SK-MEL-5 (cell line): ENCODE results near the gene RORB. TPM values are rescaled to one million over a fixed set of nuclear protein-coding genes. Genes with fewer than 3 reads are reported as not detected.

Experiments
- DNase-seq: peaks from one replicate; pipeline ENCODE4 v3.0.0-alpha.2; 2016; ENCODE audit warnings: low read depth, low spot score
- in situ Hi-C: cut with HindIII; loops from 2 replicates; pipeline ENCODE4 v1.10.0; 2016; ENCODE audit warnings: low sequenced_read_pairs, high pct_unique_total_duplicates, low pct_unique_long_range_greater_than_20kb
- total RNA-seq: library from RNA; depleted of rRNA; stranded (reverse); fragments of >200 nt; shearing (Covaris generic); gene quantifications from 2 replicates; pipeline ENCODE4 v1.2.3, GENCODE V29; 2014

The RORB gene
- total RNA-seq, 1 experiment from 2014 or later = not detected

DNA sequence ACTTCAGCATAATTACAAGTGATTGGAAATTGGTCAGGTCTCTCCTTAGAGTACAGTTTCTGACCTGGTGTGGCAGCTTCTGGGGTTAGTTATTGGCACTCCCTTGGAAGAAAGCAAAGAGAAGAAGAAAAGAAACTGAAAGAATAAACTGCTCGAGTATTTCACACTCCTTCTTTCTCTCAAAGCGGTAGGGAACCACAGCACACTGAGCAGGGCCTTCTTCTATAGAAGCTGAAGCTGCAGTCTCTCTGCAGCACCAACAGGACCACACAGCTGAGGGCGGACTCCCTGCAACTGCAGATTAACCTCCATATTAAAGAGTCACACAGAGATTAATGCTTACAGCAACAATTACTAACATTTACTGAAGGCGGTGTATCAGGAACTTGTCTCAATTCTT is 238.6 kb downstream of the RORB start:
- no peak for DNase-seq
- in situ Hi-C loops = no loop called here

DNA sequence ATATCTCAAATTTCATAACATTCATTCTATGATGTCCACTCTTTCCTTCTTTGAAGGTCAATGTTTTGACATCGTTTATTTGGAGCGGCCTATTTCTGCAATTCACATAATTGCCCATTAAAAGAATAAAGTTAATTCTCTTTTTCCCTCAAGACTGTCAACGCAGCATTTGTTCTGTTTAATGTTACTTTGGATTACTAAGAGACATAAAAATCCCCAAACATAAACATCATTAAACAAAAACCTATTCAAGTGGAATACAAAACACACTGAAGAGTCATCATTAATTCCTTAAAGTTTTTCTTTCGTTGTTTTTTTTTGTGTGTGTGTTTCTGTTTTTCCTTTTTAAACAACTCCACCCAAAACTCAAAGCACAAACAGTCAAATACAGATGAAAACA is 239.5 kb downstream of the RORB start:
- in situ Hi-C loops = no loop called here
- DNase-seq = no peak

DNA sequence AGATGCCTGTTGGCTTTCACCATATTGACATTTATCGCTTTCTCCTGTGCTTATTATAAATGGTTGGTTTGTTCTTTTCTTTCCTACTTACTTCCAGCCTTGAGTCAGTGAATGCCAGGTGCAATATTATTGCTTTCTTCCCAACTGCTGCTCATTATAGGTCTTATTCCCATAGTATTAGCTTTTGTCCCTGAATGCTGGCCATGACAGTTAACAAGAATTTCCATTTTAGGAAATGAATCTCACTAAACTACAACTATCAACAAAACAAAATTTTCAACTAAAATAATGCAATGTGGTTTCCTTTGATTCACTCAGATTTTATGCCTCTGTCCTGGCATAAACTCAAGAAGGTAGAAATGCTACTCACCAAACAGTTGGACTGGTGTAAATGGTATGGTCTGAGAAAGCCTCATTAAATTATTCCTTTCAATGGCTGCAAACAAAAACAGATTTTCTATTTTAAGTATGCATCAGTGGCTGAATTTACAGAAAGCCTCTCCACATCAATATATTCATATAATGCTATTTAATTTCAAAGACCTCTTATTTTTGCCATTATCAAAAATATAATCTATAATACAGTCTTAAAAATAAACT is 245.2 kb downstream of the RORB start:
- in situ Hi-C loops = no loop called here
- DNase-seq = peak; percentile 5
